Measurements from ENCODE around the gene TEX19.

TEX19 gene

DNA sequence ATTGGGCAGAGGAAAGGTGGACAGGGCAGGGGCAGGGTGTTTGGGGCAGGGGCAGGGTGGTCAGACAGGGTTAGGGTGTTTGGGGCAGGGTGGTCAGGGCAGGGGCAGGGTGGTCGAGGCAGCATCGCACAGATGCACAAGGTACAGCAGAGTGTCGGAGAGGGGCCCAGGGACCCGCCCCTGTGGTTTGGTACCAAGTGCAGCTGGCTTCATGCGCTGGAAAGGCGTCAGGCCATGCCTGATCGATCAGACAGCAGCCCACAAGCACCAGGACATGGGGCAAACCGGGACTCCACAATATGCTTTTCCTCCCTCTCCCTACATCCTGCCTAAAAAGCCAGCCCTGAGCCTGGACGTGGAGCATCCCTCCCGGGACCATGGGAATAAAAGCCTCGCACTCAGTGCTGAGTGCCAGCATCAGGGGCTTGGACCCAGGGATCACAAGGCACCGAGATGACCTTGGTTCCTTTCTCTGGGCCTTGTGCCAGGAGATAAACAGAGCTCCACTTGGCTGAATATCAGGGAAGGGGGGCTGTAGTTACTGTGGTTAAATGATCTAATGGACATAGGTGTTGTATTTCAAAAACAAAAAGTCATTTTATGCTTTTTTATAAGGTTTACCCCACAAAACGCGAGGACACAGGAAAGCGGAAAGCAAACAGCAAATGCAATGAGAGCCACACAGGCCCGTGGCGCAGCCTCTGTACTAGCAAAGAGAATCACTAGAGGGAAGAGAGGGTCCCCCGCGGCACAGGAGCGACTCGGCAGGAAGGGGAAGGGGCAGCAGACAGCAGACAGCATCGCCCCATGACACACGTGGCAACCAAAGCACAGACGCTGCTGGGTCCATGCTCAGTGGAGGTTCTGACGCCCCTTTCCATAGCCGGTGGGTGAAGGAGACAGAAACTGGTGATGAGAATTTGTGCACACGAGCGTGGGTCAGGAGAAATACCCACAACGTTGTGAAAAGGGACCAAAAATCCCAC, 53.8 kb downstream of the TEX19 start:
- H3K4me3 ChIP-seq (ENCODE audit: low read depth, low read length) = no peak overlapping the region
- DNase-seq (ENCODE audit: low read depth) = no peak
- in situ Hi-C loops (cut with HindIII; ENCODE audit: low sequenced_read_pairs) = loop anchor here (10.0 kb wide), 1 partner anchor 68 kb away; no protein-coding TSS in a partner anchor
- TF ChIP-seq, protein P1, sequence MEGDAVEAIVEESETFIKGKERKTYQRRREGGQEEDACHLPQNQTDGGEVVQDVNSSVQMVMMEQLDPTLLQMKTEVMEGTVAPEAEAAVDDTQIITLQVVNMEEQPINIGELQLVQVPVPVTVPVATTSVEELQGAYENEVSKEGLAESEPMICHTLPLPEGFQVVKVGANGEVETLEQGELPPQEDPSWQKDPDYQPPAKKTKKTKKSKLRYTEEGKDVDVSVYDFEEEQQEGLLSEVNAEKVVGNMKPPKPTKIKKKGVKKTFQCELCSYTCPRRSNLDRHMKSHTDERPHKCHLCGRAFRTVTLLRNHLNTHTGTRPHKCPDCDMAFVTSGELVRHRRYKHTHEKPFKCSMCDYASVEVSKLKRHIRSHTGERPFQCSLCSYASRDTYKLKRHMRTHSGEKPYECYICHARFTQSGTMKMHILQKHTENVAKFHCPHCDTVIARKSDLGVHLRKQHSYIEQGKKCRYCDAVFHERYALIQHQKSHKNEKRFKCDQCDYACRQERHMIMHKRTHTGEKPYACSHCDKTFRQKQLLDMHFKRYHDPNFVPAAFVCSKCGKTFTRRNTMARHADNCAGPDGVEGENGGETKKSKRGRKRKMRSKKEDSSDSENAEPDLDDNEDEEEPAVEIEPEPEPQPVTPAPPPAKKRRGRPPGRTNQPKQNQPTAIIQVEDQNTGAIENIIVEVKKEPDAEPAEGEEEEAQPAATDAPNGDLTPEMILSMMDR (IDR thresholded peaks at IDR 0.05; ENCODE audit: low read depth, low read length, missing control alignments) = no peak

Measured in astrocyte of the cerebellum (primary cell).